GM13977 (cell line): Measurements from ENCODE around the gene PIEZO1.
"Not testable (repeated sequence)": the region's sequence is repeated elsewhere in the genome, so short reads cannot be mapped to it uniquely, and the experiment has no call there.

Source experiments
- DNase-seq: peaks from one replicate; pipeline ENCODE4 v3.0.0; 2012; ENCODE audit warnings: low spot score
- in situ Hi-C: fragments of 300-500 bp; cut with MboI; formaldehyde crosslinking; loops from one replicate; pipeline ENCODE4 v1.12.0; 2022; ENCODE audit warnings: low sequenced_read_pairs, low pct_unique_long_range_greater_than_20kb, mixed read lengths, inconsistent platforms; ENCODE audit not compliant: unreplicated experiment
- TF ChIP-seq, protein P1 (sequence below): IDR thresholded peaks from 2 replicates; pipeline ENCODE4 v1.5.1; 2012; ENCODE audit warnings: mild to moderate bottlenecking, control low read depth; ENCODE audit not compliant: insufficient read depth; ENCODE audit errors: extremely low read depth, missing control alignments

Gene PIEZO1

DNA sequence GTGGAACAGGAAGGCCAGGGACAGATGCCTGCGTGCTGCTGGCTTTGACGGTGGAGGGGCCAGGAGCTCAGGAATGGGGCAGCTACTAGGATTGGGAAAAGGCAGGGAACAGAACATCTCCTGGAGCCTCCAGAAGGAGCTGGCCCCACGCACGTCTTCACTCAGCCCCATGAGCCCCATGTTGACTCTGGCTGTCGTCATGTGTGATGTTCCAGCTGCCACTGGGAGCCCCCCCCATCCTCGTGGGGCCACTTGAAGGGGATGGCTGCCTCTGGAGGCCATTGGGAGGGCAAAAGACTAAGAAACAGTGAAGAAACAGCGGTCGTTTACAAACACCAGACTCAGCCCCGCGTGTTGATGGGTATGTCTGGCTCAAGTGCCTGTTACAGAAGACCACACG is 45.2 kb upstream of the PIEZO1 start:
- in situ Hi-C loops: no loop called here
- TF ChIP-seq, protein P1, sequence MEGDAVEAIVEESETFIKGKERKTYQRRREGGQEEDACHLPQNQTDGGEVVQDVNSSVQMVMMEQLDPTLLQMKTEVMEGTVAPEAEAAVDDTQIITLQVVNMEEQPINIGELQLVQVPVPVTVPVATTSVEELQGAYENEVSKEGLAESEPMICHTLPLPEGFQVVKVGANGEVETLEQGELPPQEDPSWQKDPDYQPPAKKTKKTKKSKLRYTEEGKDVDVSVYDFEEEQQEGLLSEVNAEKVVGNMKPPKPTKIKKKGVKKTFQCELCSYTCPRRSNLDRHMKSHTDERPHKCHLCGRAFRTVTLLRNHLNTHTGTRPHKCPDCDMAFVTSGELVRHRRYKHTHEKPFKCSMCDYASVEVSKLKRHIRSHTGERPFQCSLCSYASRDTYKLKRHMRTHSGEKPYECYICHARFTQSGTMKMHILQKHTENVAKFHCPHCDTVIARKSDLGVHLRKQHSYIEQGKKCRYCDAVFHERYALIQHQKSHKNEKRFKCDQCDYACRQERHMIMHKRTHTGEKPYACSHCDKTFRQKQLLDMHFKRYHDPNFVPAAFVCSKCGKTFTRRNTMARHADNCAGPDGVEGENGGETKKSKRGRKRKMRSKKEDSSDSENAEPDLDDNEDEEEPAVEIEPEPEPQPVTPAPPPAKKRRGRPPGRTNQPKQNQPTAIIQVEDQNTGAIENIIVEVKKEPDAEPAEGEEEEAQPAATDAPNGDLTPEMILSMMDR: no peak
- no peak for DNase-seq

DNA sequence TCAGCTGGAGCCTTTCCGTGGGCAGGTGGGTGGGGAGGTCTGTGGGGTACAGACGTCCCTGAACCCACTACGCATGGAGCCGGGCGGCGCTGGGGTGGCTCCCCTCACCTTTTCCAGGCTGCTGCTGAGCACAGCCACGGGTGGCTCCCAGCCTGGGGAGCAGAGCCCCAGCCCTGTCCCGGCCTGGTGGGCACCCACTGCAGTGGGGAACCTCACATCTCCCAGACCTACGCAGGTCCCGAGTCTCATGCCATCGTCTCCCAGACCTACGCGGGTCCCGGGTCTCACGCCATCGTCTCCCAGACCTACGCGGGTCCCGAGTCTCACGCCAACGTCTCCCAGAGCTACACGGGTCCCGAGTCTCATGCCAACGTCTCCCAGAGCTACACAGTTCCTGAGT is 43.7 kb upstream of the PIEZO1 start:
- TF ChIP-seq, protein P1: no peak
- DNase-seq: no peak
- in situ Hi-C loops: no loop called here

DNA sequence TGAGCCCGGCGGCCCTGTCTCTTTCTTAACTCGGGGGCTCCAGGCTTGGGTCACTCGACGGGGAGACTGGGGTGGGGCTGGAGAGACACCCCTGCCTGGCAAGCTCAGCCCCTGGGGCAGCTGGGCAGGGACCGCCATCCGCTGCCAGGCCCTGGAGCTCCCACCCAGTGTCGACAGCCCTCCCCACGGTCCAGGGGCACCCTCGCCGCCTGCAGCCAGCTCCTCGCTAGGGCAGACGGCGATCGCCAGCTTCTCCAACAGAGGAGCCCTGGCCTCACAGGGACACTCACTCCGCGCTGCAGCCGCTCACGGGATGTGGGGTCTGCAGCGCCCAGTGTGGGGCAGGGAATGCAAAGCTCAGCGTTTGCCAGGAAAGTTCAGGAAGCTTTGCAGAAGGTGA is 42.7 kb upstream of the PIEZO1 start:
- TF ChIP-seq, protein P1: no peak
- no peak for DNase-seq
- in situ Hi-C loops: no loop called here

DNA sequence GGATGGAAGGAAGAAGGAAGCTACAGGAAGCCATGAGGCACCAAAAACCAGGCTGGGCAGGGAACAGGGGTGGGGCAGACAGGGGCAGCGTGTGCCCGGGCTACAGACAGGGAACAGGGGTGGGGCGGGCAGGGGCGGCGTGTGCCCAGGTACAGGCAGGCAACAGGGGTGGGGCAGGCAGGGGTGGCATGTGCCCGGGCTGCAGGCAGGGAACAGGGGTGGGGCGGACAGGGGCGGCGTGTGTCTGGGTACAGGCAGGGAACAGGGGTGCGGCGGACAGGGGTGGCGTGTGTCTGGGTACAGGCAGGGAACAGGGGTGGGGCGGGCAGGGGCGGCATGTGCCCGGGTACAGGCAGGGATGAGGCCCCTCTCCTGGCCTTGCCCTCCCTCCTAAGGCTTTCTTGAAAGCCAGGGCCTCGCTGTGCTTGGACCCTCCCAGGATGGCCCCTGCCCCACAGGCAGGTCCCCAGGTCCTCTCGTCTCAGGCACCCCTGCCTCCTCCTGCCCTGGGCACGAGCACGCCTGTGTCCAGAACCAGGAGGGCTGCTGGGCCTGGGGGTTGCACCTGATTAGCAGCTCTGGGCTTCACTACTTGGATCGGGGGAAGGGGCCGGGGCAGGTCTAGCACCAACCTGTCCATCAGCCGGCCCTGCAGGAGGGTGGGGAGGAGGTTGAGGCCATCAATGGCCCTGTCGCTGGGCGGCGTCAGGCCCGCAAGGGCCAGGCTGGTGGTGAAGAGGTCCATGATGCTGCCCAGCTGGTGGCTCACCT is 41.2 kb upstream of the PIEZO1 start:
- TF ChIP-seq, protein P1: no peak
- in situ Hi-C loops: no loop called here
- no peak for DNase-seq

DNA sequence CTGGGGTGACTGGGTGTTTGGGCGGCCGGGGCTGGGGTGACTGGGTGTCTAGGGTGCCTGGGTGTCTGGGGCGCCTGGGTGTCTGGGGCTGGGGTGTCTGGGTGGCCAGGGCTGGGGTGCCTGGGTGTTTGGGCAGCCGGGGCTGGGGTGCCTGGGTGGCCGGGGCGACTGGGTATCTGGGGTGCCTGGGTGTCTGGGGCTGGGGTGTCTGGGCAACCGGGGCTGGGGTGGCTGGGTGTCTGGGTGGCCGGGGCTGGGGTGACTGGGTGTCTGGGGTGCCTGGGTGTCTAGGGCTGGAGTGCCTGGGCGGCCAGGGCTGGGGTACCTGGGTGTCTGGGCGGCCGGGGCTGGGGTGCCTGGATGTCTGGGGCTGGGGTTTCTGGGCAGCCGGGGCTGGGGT is 40.1 kb upstream of the PIEZO1 start:
- no peak for DNase-seq
- TF ChIP-seq, protein P1: no peak
- in situ Hi-C loops: no loop called here

DNA sequence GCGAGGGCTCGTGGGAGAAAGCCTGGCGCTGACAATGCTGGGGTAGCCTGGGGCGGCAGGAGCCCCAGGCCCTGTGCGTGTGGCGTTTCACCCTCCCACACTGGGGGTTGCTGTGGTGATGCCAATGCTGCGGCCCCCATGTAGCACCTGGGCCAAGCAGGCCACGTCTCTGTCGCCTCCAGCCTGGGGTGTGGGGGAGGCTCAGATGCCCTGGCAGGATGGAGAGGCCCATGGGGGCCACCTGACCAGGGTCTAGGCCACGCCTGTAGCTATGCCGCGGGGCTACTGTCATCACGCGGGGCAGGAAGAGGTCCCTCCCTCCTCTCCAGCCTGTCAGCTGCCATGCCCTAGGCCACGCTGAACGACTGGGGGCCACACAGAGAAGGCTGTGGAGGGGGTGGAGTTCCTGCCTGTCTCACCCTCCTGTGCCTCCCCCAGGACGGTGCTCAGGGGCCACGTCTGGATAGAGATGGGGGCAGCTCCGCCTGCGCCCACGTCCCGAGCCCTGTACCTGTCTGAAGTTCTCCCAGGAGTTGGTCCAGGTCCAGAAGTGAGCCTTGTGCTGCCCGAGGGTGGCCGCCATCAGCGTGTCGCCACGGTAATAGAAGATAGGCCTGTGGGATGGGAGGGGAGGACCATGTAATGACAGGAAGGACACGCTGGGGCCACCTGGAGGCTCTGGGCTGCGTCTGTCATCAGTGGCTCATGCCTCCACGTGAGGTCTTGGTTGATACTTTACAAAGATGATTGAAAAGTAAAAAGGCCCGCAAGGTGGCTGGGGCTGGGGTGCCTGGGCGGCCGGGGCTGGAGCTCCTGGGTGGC is 39.4 kb upstream of the PIEZO1 start:
- TF ChIP-seq, protein P1: no peak
- no peak for DNase-seq
- in situ Hi-C loops: no loop called here

DNA sequence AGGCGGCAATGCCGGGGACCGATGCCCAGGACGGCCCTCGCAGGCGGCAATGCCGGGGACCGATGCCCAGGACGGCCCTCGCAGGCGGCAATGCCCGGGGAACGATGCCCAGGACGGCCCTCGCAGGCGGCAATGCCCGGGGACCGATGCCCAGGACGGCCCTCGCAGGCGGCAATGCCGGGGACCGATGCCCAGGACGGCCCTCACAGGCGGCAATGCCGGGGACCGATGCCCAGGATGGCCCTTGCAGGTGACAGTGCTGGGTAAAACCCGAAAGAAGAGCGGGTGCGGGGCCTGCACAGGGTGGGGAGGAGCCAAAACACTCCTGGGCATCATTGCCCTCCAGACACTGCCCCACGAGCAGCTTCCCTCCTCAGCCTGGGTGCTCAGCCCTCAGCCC is 38.6 kb upstream of the PIEZO1 start:
- DNase-seq, in situ Hi-C loops: not testable (repeated sequence)
